ENCODE results near the gene HPS4. TPM values are rescaled to one million over a fixed set of nuclear protein-coding genes. Genes with fewer than 3 reads are reported as not detected.
"Not testable (repeated sequence)": the region's sequence is repeated elsewhere in the genome, so short reads cannot be mapped to it uniquely, and the experiment has no call there.

Gene HPS4
- total and polyA plus RNA-seq, 12 donors: 4.6 to 14.3 (median 9.0) TPM

DNA sequence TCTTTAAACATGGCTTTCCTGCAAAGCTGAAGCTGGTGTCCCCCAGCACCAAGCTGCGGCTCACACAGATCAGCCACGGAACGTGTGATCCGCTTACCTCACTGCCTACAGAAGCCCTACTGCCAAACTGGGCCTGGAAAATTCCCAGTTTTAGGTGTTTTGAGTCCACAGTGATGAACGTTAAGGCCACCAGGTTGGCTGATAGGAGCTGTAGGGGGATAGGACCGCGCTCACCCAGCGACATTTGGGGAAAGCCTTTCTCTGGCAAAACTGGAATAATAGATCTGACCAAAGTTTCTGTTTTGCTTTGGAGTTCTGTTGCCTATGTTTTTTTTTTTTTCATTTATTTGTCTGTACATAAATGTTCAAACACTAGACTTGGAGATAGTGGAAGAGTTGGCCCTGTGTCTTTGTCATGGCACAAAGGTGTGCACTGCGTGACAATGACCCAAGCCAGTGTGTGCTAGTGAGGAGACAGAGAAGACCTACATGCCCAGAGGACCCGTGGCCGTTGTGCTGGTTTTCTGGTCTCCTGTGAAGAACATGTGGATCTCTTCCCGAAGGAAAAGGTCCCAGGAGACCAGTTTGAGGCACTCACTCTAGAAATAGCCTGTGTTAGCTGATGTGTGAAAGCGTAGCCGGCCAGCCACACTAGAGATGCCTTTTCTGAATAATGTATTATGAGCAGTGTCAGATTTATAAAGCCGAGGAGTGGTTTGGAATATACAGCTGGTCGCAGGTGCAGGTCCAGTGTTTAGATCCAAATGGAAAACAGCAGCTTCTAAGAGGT, 39.5 kb downstream of the HPS4 start:
- no peak for ATAC-seq
- intact Hi-C loops (cut with DNase I): no loop called here
- no peak for DNase-seq
- WGBS, 2 donors: 87 to 88% methylated on average over 16 of the region's 16 CpGs
- no peak overlapping the region for H3K4me3 ChIP-seq
- peaks cover 0 to 9% (median 0%) of the 10 kb centered on the region in 9 donors for H3K4me1 ChIP-seq
- H3K9me3 ChIP-seq: no peaks in the 10 kb centered on the region
- TF ChIP-seq, protein P1, sequence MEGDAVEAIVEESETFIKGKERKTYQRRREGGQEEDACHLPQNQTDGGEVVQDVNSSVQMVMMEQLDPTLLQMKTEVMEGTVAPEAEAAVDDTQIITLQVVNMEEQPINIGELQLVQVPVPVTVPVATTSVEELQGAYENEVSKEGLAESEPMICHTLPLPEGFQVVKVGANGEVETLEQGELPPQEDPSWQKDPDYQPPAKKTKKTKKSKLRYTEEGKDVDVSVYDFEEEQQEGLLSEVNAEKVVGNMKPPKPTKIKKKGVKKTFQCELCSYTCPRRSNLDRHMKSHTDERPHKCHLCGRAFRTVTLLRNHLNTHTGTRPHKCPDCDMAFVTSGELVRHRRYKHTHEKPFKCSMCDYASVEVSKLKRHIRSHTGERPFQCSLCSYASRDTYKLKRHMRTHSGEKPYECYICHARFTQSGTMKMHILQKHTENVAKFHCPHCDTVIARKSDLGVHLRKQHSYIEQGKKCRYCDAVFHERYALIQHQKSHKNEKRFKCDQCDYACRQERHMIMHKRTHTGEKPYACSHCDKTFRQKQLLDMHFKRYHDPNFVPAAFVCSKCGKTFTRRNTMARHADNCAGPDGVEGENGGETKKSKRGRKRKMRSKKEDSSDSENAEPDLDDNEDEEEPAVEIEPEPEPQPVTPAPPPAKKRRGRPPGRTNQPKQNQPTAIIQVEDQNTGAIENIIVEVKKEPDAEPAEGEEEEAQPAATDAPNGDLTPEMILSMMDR (IDR thresholded peaks at IDR 0.05): no peak
- H3K27ac ChIP-seq: no peak overlapping the region
- peaks cover 0 to 5% (median 0%) of the 10 kb centered on the region in 9 donors for H3K36me3 ChIP-seq
- H3K27me3 ChIP-seq: peaks cover 0 to 12% (median 0%) of the 10 kb centered on the region in 7 donors

DNA sequence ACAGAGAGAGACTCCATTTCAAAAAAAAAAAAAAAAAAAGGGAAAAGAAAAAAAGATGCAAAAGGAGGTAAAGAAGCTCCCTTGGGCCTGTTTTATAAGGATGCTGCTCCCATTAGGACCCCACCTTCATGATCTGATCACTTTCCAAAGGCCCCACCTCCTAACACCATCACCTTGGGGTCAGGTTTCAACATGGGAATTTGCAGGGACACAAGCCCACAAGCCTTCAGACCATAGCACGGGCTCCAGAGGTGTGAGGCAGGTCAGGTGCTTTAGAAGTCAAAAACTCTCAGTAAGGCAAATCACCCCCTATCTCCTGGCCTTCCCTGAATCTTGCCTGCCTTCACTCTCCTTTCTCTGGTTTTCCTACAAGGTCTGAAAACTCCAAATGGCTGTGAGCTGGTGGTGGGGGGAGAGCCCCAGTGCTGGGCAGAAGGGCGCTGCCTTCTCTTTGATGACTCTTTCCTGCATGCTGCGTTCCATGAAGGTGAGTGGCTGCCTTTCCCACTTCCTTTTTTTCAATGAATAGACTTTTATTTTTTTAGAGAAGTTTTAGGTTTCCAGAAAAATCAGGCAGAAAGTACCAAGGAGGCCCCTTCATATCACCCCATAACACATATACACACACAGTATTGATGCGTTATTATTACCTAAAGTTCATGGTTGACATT, 41.4 kb downstream of the HPS4 start:
- Histone ChIP-seq H3K9me3 (no peaks in the 10 kb centered on the region), H3K36me3 (peaks cover 0 to 5% (median 0%) of the 10 kb centered on the region in 9 donors), H3K4me3 (no peak overlapping the region), H3K4me1 (no peaks in the 10 kb centered on the region), H3K27me3 (peaks cover 0 to 12% (median 0%) of the 10 kb centered on the region in 7 donors), H3K27ac (no peak overlapping the region)
- TF ChIP-seq, protein P1 (IDR thresholded peaks at IDR 0.05): no peak
- ATAC-seq (no peak), DNase-seq (no peak)
- 81 to 83% methylated on average over 4 of the region's 4 CpGs for WGBS, 2 donors
- intact Hi-C loops (cut with DNase I): no loop called here

DNA sequence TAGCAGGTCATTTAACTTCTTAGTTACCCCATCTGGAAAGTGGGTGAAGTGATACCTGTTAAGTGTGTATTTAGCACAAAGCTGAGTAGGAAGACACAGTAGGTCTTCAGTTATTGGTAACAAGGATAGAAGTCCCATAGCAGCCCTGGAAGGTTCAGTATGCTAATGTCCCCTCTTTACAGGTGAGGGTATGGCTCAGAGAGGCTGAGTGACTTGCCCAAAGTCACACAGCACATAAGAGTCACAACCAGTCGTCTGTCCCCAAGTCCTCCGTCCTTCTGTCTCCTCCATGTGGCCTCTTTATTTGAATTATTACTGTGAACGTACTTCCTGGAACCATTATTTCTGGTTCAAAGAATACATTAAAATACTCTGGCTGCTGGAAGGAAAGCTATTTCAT, 44.0 kb downstream of the HPS4 start:
- intact Hi-C loops (cut with DNase I): no loop called here
- Histone ChIP-seq H3K9me3 (no peaks in the 10 kb centered on the region), H3K27ac (no peak overlapping the region), H3K27me3 (peaks cover 0 to 12% (median 0%) of the 10 kb centered on the region in 7 donors), H3K36me3 (peaks cover 0 to 6% (median 0%) of the 10 kb centered on the region in 9 donors), H3K4me3 (no peak overlapping the region), H3K4me1 (peaks cover 0 to 11% (median 0%) of the 10 kb centered on the region in 9 donors)
- ATAC-seq (no peak), DNase-seq (no peak)
- 86 to 93% methylated on average over 3 of the region's 3 CpGs for WGBS, 2 donors
- TF ChIP-seq, protein P1 (IDR thresholded peaks at IDR 0.05): no peak

DNA sequence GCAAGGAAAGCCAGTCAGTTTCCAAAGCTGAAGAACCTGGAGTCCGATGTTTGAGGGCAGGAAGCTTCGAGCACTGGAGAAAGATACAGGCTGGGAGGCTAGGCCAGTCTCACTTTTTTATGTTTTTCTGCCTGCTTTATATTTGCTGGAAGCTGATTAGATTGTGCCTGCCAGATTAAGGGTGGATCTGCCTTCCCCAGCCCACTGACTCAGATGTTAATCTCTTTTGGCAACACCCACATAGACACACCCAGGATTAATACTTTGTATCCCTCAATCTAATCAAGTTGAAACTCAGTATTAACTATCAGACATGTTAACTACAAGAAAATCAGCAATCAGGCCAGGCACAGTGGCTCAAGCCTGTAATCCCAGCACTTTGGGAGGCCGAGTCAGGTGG, 44.8 kb downstream of the HPS4 start:
- peaks cover 0 to 16% (median 0%) of the 10 kb centered on the region in 7 donors for H3K27me3 ChIP-seq
- H3K36me3 ChIP-seq: peaks cover 0 to 14% (median 0%) of the 10 kb centered on the region in 9 donors
- H3K4me3 ChIP-seq; DNase-seq; ATAC-seq; intact Hi-C loops (cut with DNase I); H3K27ac ChIP-seq; H3K9me3 ChIP-seq: not testable (repeated sequence)
- H3K4me1 ChIP-seq: peaks cover 0 to 12% (median 0%) of the 10 kb centered on the region in 9 donors
- 81 to 87% methylated on average over 3 of the region's 3 CpGs for WGBS, 2 donors
